ENCODE results near the gene FCHSD2. TPM values are rescaled to one million over a fixed set of nuclear protein-coding genes. Genes with fewer than 3 reads are reported as not detected.

Gene FCHSD2
- total and polyA plus RNA-seq, 4 donors = 7.6 to 18.7 (median 9.9) TPM

DNA sequence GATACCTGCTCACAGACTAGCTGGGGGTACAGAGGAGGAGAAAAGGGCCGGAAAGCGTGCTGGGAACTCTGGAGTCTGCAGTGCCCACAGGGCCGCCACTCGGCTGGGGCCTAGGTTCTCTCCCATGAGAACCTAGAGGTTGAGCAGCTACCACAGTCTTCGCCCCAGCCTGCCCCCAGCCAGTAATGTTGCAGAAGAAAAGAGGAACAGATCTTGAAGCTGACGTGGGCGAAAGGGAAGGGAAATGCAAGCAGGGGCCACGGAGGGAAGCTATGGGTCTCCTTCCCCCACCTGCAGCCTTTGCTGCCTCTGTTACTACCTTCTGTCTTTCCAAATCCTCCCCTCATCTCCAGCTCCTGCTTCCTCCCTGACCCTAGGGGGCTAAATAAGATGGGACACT, 47.2 kb upstream of the FCHSD2 start:
- no peaks in the 10 kb centered on the region for H3K9me3 ChIP-seq (ENCODE audit: control insufficient read depth in 4 of 4, low read length in 3 of 4)
- no peak for TF ChIP-seq FOXA2 (IDR thresholded peaks at IDR 0.05)
- no peak overlapping the region for H3K9ac ChIP-seq (ENCODE audit: low read depth in 1 of 2, low read length in 2 of 2)
- H3K27ac ChIP-seq (ENCODE audit: low read depth in 1 of 2, low read length in 2 of 2) = no peak overlapping the region
- H3K4me3 ChIP-seq (ENCODE audit: low read depth in 1 of 3, low read length in 3 of 3) = no peak overlapping the region
- no peak for DNase-seq (ENCODE audit: low spot score)
- WGBS = 68% methylated on average over 8 of the region's 8 CpGs
- H3K4me1 ChIP-seq (ENCODE audit: control insufficient read depth in 4 of 4, insufficient read depth in 4 of 4, low read length in 3 of 4) = peaks cover 0 to 3% (median 0%) of the 10 kb centered on the region in 4 donors
- no peaks in the 10 kb centered on the region for H3K27me3 ChIP-seq (ENCODE audit: control insufficient read depth in 4 of 4, insufficient read depth in 4 of 4, low read length in 3 of 4)
- H3K36me3 ChIP-seq (ENCODE audit: control insufficient read depth in 4 of 4, insufficient read depth in 3 of 4, low read depth in 1 of 4, low read length in 3 of 4) = no peaks in the 10 kb centered on the region

DNA sequence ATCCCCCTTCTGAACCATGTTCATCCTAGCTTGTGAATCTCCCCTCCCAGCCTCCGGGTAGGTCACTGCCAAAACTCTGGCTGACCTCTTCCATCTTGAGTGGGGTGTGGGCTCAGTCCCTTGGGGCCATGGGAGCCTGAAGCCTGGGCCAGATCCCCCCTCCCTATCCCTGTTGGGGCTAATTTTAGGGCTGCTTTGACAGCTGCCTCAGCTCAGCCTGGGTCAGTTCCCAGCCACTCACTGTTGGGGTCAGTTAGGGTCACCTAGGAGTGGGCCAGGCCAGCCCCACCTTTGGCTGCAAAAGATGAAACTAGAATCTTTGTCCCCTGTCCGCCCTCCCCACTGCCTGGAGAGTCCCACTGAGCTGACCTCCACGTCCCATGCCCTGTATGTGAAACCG, 46.2 kb upstream of the FCHSD2 start:
- H3K9ac ChIP-seq (ENCODE audit: low read depth in 1 of 2, low read length in 2 of 2) = no peak overlapping the region
- TF ChIP-seq SP1 (IDR thresholded peaks at IDR 0.05) = no peak
- TF ChIP-seq EGR1 (IDR thresholded peaks at IDR 0.05; ENCODE audit: low read depth in 2 of 2) = no peak
- TF ChIP-seq GABPA (IDR thresholded peaks at IDR 0.05 in 1 of 2, conservative IDR thresholded peaks at IDR 0.05 in 1 of 2) = no peak
- TF ChIP-seq, protein P1, sequence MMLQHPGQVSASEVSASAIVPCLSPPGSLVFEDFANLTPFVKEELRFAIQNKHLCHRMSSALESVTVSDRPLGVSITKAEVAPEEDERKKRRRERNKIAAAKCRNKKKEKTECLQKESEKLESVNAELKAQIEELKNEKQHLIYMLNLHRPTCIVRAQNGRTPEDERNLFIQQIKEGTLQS (IDR thresholded peaks at IDR 0.05) = no peak
- TF ChIP-seq FOXA2 (IDR thresholded peaks at IDR 0.05) = no peak
- TF ChIP-seq, protein P2, sequence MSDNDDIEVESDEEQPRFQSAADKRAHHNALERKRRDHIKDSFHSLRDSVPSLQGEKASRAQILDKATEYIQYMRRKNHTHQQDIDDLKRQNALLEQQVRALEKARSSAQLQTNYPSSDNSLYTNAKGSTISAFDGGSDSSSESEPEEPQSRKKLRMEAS (IDR thresholded peaks at IDR 0.05) = no peak
- TF ChIP-seq, protein P3, sequence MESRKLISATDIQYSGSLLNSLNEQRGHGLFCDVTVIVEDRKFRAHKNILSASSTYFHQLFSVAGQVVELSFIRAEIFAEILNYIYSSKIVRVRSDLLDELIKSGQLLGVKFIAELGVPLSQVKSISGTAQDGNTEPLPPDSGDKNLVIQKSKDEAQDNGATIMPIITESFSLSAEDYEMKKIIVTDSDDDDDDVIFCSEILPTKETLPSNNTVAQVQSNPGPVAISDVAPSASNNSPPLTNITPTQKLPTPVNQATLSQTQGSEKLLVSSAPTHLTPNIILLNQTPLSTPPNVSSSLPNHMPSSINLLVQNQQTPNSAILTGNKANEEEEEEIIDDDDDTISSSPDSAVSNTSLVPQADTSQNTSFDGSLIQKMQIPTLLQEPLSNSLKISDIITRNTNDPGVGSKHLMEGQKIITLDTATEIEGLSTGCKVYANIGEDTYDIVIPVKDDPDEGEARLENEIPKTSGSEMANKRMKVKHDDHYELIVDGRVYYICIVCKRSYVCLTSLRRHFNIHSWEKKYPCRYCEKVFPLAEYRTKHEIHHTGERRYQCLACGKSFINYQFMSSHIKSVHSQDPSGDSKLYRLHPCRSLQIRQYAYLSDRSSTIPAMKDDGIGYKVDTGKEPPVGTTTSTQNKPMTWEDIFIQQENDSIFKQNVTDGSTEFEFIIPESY (IDR thresholded peaks at IDR 0.05) = no peak
- no peak for TF ChIP-seq HNF4G (IDR thresholded peaks at IDR 0.05)
- TF ChIP-seq, protein P4, sequence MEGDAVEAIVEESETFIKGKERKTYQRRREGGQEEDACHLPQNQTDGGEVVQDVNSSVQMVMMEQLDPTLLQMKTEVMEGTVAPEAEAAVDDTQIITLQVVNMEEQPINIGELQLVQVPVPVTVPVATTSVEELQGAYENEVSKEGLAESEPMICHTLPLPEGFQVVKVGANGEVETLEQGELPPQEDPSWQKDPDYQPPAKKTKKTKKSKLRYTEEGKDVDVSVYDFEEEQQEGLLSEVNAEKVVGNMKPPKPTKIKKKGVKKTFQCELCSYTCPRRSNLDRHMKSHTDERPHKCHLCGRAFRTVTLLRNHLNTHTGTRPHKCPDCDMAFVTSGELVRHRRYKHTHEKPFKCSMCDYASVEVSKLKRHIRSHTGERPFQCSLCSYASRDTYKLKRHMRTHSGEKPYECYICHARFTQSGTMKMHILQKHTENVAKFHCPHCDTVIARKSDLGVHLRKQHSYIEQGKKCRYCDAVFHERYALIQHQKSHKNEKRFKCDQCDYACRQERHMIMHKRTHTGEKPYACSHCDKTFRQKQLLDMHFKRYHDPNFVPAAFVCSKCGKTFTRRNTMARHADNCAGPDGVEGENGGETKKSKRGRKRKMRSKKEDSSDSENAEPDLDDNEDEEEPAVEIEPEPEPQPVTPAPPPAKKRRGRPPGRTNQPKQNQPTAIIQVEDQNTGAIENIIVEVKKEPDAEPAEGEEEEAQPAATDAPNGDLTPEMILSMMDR (IDR thresholded peaks at IDR 0.05; ENCODE audit: low read depth, low read length, missing input control) = no peak
- TF ChIP-seq FOXA1 (IDR thresholded peaks at IDR 0.05) = no peak
- TF ChIP-seq, protein P5, sequence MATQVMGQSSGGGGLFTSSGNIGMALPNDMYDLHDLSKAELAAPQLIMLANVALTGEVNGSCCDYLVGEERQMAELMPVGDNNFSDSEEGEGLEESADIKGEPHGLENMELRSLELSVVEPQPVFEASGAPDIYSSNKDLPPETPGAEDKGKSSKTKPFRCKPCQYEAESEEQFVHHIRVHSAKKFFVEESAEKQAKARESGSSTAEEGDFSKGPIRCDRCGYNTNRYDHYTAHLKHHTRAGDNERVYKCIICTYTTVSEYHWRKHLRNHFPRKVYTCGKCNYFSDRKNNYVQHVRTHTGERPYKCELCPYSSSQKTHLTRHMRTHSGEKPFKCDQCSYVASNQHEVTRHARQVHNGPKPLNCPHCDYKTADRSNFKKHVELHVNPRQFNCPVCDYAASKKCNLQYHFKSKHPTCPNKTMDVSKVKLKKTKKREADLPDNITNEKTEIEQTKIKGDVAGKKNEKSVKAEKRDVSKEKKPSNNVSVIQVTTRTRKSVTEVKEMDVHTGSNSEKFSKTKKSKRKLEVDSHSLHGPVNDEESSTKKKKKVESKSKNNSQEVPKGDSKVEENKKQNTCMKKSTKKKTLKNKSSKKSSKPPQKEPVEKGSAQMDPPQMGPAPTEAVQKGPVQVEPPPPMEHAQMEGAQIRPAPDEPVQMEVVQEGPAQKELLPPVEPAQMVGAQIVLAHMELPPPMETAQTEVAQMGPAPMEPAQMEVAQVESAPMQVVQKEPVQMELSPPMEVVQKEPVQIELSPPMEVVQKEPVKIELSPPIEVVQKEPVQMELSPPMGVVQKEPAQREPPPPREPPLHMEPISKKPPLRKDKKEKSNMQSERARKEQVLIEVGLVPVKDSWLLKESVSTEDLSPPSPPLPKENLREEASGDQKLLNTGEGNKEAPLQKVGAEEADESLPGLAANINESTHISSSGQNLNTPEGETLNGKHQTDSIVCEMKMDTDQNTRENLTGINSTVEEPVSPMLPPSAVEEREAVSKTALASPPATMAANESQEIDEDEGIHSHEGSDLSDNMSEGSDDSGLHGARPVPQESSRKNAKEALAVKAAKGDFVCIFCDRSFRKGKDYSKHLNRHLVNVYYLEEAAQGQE (IDR thresholded peaks at IDR 0.05) = no peak
- TF ChIP-seq HNF4A (conservative IDR thresholded peaks at IDR 0.05) = no peak
- TF ChIP-seq RAD21 (IDR thresholded peaks at IDR 0.05) = no peak
- no peak for TF ChIP-seq RXRA (IDR thresholded peaks at IDR 0.05)
- no peak for TF ChIP-seq YY1 (IDR thresholded peaks at IDR 0.05)
- no peak for TF ChIP-seq JUND (IDR thresholded peaks at IDR 0.05)
- no peak for TF ChIP-seq TAF1 (conservative IDR thresholded peaks at IDR 0.05)
- no peaks in the 10 kb centered on the region for H3K9me3 ChIP-seq (ENCODE audit: control insufficient read depth in 4 of 4, low read length in 3 of 4)
- no peak for DNase-seq (ENCODE audit: low spot score)
- no peak overlapping the region for H3K4me3 ChIP-seq (ENCODE audit: low read depth in 1 of 3, low read length in 3 of 3)
- no peak overlapping the region for H3K27ac ChIP-seq (ENCODE audit: low read depth in 1 of 2, low read length in 2 of 2)
- 79% methylated on average over 4 of the region's 4 CpGs for WGBS
- H3K36me3 ChIP-seq (ENCODE audit: control insufficient read depth in 4 of 4, insufficient read depth in 3 of 4, low read depth in 1 of 4, low read length in 3 of 4) = no peaks in the 10 kb centered on the region
- H3K27me3 ChIP-seq (ENCODE audit: control insufficient read depth in 4 of 4, insufficient read depth in 4 of 4, low read length in 3 of 4) = no peaks in the 10 kb centered on the region
- peaks cover 0 to 3% (median 0%) of the 10 kb centered on the region in 4 donors for H3K4me1 ChIP-seq (ENCODE audit: control insufficient read depth in 4 of 4, insufficient read depth in 4 of 4, low read length in 3 of 4)

Data from liver (tissue), 9 donors.